ENCODE measurements around the gene NR2F2. TPM values are rescaled to one million over a fixed set of nuclear protein-coding genes. Genes with fewer than 3 reads are reported as not detected.

The NR2F2 gene
- total and polyA plus RNA-seq, 2 experiments from 2014 or later = 0.63 to 1.2 TPM

- DNase-seq (ENCODE audit: low read depth in 1 of 2, low spot score in 1 of 2) = peak; percentile 49 to 70
- Histone ChIP-seq H3K9me3 (ENCODE audit: low read depth) (no peaks in the 10 kb centered on the region), H3K27me3 (peaks cover 90% of the 10 kb centered on the region), H3K27ac (no peak overlapping the region), H3K36me3 (no peaks in the 10 kb centered on the region), H3K4me1 (ENCODE audit: low read depth) (no peaks in the 10 kb centered on the region), H3K4me3 (peak overlapping the region; percentile 46)
- no peak for TF ChIP-seq CTCF (IDR thresholded peaks at IDR 0.05; ENCODE audit: low read depth, low read length)
Measured at GRCh38 chr15:96333131-96334016, 2.9 kb downstream of the NR2F2 start.

GRCh38 chr15:96334017-96334704 lies 3.7 kb downstream of the NR2F2 start:
- no peak overlapping the region for H3K27ac ChIP-seq
- no peaks in the 10 kb centered on the region for H3K4me1 ChIP-seq (ENCODE audit: low read depth)
- DNase-seq (ENCODE audit: low read depth in 1 of 2, low spot score in 1 of 2) = no peak
- no peaks in the 10 kb centered on the region for H3K9me3 ChIP-seq (ENCODE audit: low read depth)
- H3K36me3 ChIP-seq = no peaks in the 10 kb centered on the region
- peaks cover 90% of the 10 kb centered on the region for H3K27me3 ChIP-seq
- TF ChIP-seq CTCF (IDR thresholded peaks at IDR 0.05; ENCODE audit: low read depth, low read length) = peak; percentile 2
- H3K4me3 ChIP-seq = no peak overlapping the region

- peaks cover 90% of the 10 kb centered on the region for H3K27me3 ChIP-seq
- no peak overlapping the region for H3K27ac ChIP-seq
Measured at GRCh38 chr15:96334705-96335410, 4.4 kb downstream of the NR2F2 start.

GRCh38 chr15:96335411-96336024 lies 5.0 kb downstream of the NR2F2 start:
- DNase-seq (ENCODE audit: low read depth in 1 of 2, low spot score in 1 of 2) = no peak
- TF ChIP-seq CTCF (IDR thresholded peaks at IDR 0.05; ENCODE audit: low read depth, low read length) = no peak
- Histone ChIP-seq H3K4me1 (ENCODE audit: low read depth) (no peaks in the 10 kb centered on the region), H3K4me3 (no peak overlapping the region), H3K36me3 (no peaks in the 10 kb centered on the region), H3K9me3 (ENCODE audit: low read depth) (no peaks in the 10 kb centered on the region), H3K27me3 (peaks cover 93% of the 10 kb centered on the region), H3K27ac (no peak overlapping the region)

More at GRCh38 chr15:96334705-96335410, 4.4 kb downstream of the NR2F2 start:
- Histone ChIP-seq H3K36me3 (no peaks in the 10 kb centered on the region), H3K9me3 (ENCODE audit: low read depth) (no peaks in the 10 kb centered on the region), H3K4me3 (no peak overlapping the region), H3K4me1 (ENCODE audit: low read depth) (no peaks in the 10 kb centered on the region)
- no peak for DNase-seq (ENCODE audit: low read depth in 1 of 2, low spot score in 1 of 2)
- no peak for TF ChIP-seq CTCF (IDR thresholded peaks at IDR 0.05; ENCODE audit: low read depth, low read length)

GRCh38 chr15:96336108-96336595 lies 5.7 kb downstream of the NR2F2 start:
- Histone ChIP-seq H3K36me3 (no peaks in the 10 kb centered on the region), H3K4me1 (ENCODE audit: low read depth) (no peaks in the 10 kb centered on the region), H3K4me3 (no peak overlapping the region), H3K27me3 (peaks cover 94% of the 10 kb centered on the region), H3K9me3 (ENCODE audit: low read depth) (no peaks in the 10 kb centered on the region), H3K27ac (no peak overlapping the region)
- no peak for TF ChIP-seq CTCF (IDR thresholded peaks at IDR 0.05; ENCODE audit: low read depth, low read length)
- no peak for DNase-seq (ENCODE audit: low read depth in 1 of 2, low spot score in 1 of 2)
